Measurements from ENCODE around the gene PUM1.

DNA sequence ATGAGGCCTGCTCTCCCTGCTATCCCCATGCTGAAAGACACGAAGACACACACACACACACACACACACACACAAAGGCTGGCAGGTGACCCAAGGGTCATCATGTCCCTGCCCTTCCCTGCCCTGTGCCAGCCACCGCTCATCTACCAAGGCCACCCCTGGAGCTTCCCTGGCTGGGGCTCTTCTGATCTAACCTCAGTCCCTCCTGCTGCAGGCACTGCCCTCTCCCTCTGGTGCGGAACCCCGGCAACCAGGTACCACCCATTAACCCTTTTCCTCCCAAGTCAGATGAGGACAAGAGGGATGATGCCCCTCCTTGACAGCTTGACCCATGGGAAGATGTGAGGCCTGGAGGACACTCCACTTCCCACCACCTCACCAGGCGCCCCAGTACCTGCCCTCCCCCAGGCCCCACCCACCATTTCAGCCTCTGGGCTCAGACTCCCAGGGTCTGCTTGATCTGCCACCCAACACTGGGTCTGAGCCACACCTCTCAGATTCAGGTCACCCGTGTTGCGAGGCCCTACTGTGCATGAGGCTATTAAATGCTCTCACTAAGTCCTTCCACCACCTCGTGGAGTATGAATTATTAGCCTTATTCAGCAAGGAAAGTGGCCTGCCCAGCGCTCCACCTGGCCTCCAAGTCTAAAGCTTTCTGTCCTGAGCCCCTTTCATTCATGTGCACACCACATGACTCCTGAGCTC lies 159.4 kb downstream of the PUM1 start:
- no peak for TF ChIP-seq CTCF (IDR thresholded peaks at IDR 0.05; ENCODE audit: poor library complexity)
- TF ChIP-seq EZH2 (IDR thresholded peaks at IDR 0.05; ENCODE audit: borderline replicate concordance) = no peak
